Liver (tissue), 9 donors: ENCODE data around the gene WDR27. TPM values are rescaled to one million over a fixed set of nuclear protein-coding genes. Genes with fewer than 3 reads are reported as not detected.

Experiments used
- DNase-seq: peaks from one replicate; pipeline ENCODE4 v3.0.0-alpha.2; 2017; ENCODE audit warnings: low spot score
- H3K27ac ChIP-seq, 2 donors: one replicate each; pipeline ENCODE4 v1.7.0; 2013; ENCODE audit warnings: inconsistent platforms in 2 of 2, low read length in 2 of 2, control low read depth in 1 of 2, low read depth in 1 of 2, mild to moderate bottlenecking in 1 of 2
- H3K27me3 ChIP-seq, 4 donors: one replicate each; pipeline versions ENCODE4 v1.6.1 to v1.7.0; 2013; ENCODE audit warnings: low read length in 3 of 4, inconsistent platforms in 1 of 4, mild to moderate bottlenecking in 1 of 4, moderate library complexity in 1 of 4; ENCODE audit not compliant: control insufficient read depth in 4 of 4, insufficient read depth in 4 of 4
- H3K36me3 ChIP-seq, 4 donors: one replicate each; pipeline versions ENCODE4 v1.6.1 to v1.7.0; 2013; ENCODE audit warnings: low read length in 3 of 4, mild to moderate bottlenecking in 3 of 4, low read depth in 1 of 4, moderate library complexity in 1 of 4; ENCODE audit not compliant: control insufficient read depth in 4 of 4, insufficient read depth in 3 of 4
- H3K4me1 ChIP-seq, 4 donors: one replicate each; pipeline versions ENCODE4 v1.6.1 to v1.7.0; 2013; ENCODE audit warnings: low read length in 3 of 4, mild to moderate bottlenecking in 3 of 4, moderate library complexity in 1 of 4; ENCODE audit not compliant: control insufficient read depth in 4 of 4, insufficient read depth in 4 of 4
- H3K4me3 ChIP-seq, 3 donors: one replicate each; pipeline versions ENCODE4 v1.6.1 to v1.7.0; 2013; ENCODE audit warnings: low read length in 3 of 3, control low read depth in 1 of 3, low read depth in 1 of 3, mild to moderate bottlenecking in 1 of 3
- H3K9ac ChIP-seq, 2 donors: one replicate each; pipeline ENCODE4 v1.7.0; 2013; ENCODE audit warnings: low read length in 2 of 2, mild to moderate bottlenecking in 2 of 2, moderate library complexity in 2 of 2, control low read depth in 1 of 2, low read depth in 1 of 2
- H3K9me3 ChIP-seq, 4 donors: one replicate each; pipeline versions ENCODE4 v1.6.1 to v1.7.0; 2013; ENCODE audit warnings: low read length in 3 of 4; ENCODE audit not compliant: control insufficient read depth in 4 of 4
- ATF3 ChIP-seq: IDR thresholded peaks from 2 replicates; pipeline ENCODE4 v1.6.1; 2016; ENCODE audit warnings: antibody characterized with exemption
- CTCF ChIP-seq: fragments of 150-350 bp; IDR thresholded peaks from 2 replicates; pipeline ENCODE4 v1.5.1; 2017; ENCODE audit warnings: improper control_type of control experiment, low read depth, low read length; ENCODE audit not compliant: missing input control
- FOXA1 ChIP-seq: IDR thresholded peaks from 2 replicates; pipeline ENCODE4 v1.6.1; 2016; ENCODE audit warnings: antibody characterized with exemption
- FOXA2 ChIP-seq: IDR thresholded peaks from 2 replicates; pipeline ENCODE4 v1.6.1; 2016; ENCODE audit warnings: antibody characterized with exemption
- HNF4G ChIP-seq: IDR thresholded peaks from 2 replicates; pipeline ENCODE4 v1.6.1; 2016; ENCODE audit warnings: antibody characterized with exemption
- JUND ChIP-seq, 2 donors: IDR thresholded peaks; 2 replicates each; pipeline ENCODE4 v1.6.1; 2016; ENCODE audit warnings: antibody characterized with exemption in 2 of 2
- MAX ChIP-seq: IDR thresholded peaks from 2 replicates; pipeline ENCODE4 v1.6.1; 2016; ENCODE audit warnings: antibody characterized with exemption
- NR2F2 ChIP-seq: IDR thresholded peaks from 2 replicates; pipeline ENCODE4 v1.6.1; 2016; ENCODE audit warnings: antibody characterized with exemption
- RAD21 ChIP-seq, 2 donors: IDR thresholded peaks; 2 replicates each; pipeline ENCODE4 v1.6.1; 2016; ENCODE audit warnings: antibody characterized with exemption in 2 of 2, mild to moderate bottlenecking in 2 of 2
- REST ChIP-seq: IDR thresholded peaks from 2 replicates; pipeline ENCODE4 v1.6.1; 2016; ENCODE audit warnings: antibody characterized with exemption, mild to moderate bottlenecking
- SP1 ChIP-seq: IDR thresholded peaks from 2 replicates; pipeline ENCODE4 v1.6.1; 2018; ENCODE audit warnings: antibody characterized with exemption, mild to moderate bottlenecking
- TAF1 ChIP-seq: conservative IDR thresholded peaks from 2 replicates; pipeline ENCODE4 v1.6.1; 2016; ENCODE audit warnings: antibody characterized with exemption, mild to moderate bottlenecking
- YY1 ChIP-seq: IDR thresholded peaks from 2 replicates; pipeline ENCODE4 v1.6.1; 2016; ENCODE audit warnings: antibody characterized with exemption, mild to moderate bottlenecking
- ZBTB33 ChIP-seq: IDR thresholded peaks from 2 replicates; pipeline ENCODE4 v1.6.1; 2016; ENCODE audit warnings: antibody characterized with exemption
- WGBS: extraction: QIAGEN DNeasy Blood & Tissue Kit; methylation state at CpG from one replicate; pipeline ENCODE4 v1.1.7; 2013; 5-methylcytosine and 5-hydroxymethylcytosine counted together
- polyA plus RNA-seq, 2 donors: library from polyadenylated mRNA; stranded (reverse) in 1 of 2; unstranded in 1 of 2; fragments of 200-250 nt in 1 of 2; fragments of >200 nt in 1 of 2; fragmentation: Nextera tagmentation in 1 of 2; extraction: Ambion mirVana in 1 of 2; gene quantifications; one replicate each; pipeline versions ENCODE4 v1.2.1 to v1.2.3, GENCODE V29; 2013 to 2015
- total RNA-seq, 2 donors: library from RNA; depleted of rRNA; stranded (reverse); fragments of >200 nt; gene quantifications; one replicate each; pipeline ENCODE4 v1.2.3, GENCODE V29; 2014
- donor health status: healthy.
- donor health status: healthy.
- donor health status: healthy.
- donor health status: healthy.
- donor health status: healthy.

WDR27 gene
- total and polyA plus RNA-seq, 4 donors, result 3.7 to 20.1 (median 7.7) TPM

GRCh38 chr6:169501777-169502313, 200.0 kb downstream of the WDR27 start:
- H3K9ac ChIP-seq, result no peak overlapping the region
- H3K9me3 ChIP-seq, result no peaks in the 10 kb centered on the region
- TF ChIP-seq MAX (no peak), FOXA1 (no peak), TAF1 (no peak), RAD21 (IDR thresholded peaks at IDR 0.05) (no peak), SP1 (no peak), NR2F2 (no peak), FOXA2 (no peak), ATF3 (no peak), CTCF (no peak), HNF4G (no peak), JUND (IDR thresholded peaks at IDR 0.05) (no peak), REST (no peak), YY1 (no peak), ZBTB33 (no peak)
- no peak overlapping the region for H3K27ac ChIP-seq
- H3K36me3 ChIP-seq, result no peaks in the 10 kb centered on the region
- no peaks in the 10 kb centered on the region for H3K4me1 ChIP-seq
- no peak overlapping the region for H3K4me3 ChIP-seq
- DNase-seq, result no peak
- 97% methylated on average over 32 of the region's 32 CpGs for WGBS
- H3K27me3 ChIP-seq, result no peaks in the 10 kb centered on the region

GRCh38 chr6:169501128-169501527, 200.7 kb downstream of the WDR27 start:
- H3K4me1 ChIP-seq, result no peaks in the 10 kb centered on the region
- no peaks in the 10 kb centered on the region for H3K9me3 ChIP-seq
- TF ChIP-seq CTCF, result no peak
- TF ChIP-seq ZBTB33, result no peak
- TF ChIP-seq SP1, result no peak
- H3K36me3 ChIP-seq, result no peaks in the 10 kb centered on the region
- no peak for DNase-seq
- no peaks in the 10 kb centered on the region for H3K27me3 ChIP-seq
- H3K9ac ChIP-seq, result no peak overlapping the region
- no peak overlapping the region for H3K27ac ChIP-seq
- H3K4me3 ChIP-seq, result no peak overlapping the region
- 93% methylated on average over 11 of the region's 11 CpGs for WGBS
